Mesothelial cell of epicardium (in vitro differentiated cells): ENCODE measurements around the gene CBLB. TPM values are rescaled to one million over a fixed set of nuclear protein-coding genes. Genes with fewer than 3 reads are reported as not detected.

ENCODE experiments used
- DNase-seq, 2 experiments: peaks; one replicate each; pipeline ENCODE4 v3.0.0; 2021; ENCODE audit warnings: low spot score in 2 of 2; ENCODE audit not compliant: unreplicated experiment in 2 of 2
- H3K27ac Mint-ChIP-seq: 2 replicates; pipeline ENCODE4 v1.8.0; 2021; ENCODE audit warnings: mixed read lengths
- H3K27me3 Mint-ChIP-seq: 2 replicates; pipeline ENCODE4 v1.8.0; 2021; ENCODE audit warnings: low read depth, mixed read lengths
- H3K36me3 Mint-ChIP-seq: 2 replicates; pipeline ENCODE4 v1.8.0; 2021; ENCODE audit warnings: mixed read lengths
- H3K4me1 Mint-ChIP-seq: 2 replicates; pipeline ENCODE4 v1.8.0; 2021; ENCODE audit warnings: mixed read lengths
- H3K4me3 Mint-ChIP-seq: 2 replicates; pipeline ENCODE4 v1.8.0; 2021; ENCODE audit warnings: mild to moderate bottlenecking, moderate library complexity, mixed read lengths
- H3K9me3 Mint-ChIP-seq: 2 replicates; pipeline ENCODE4 v1.8.0; 2021; ENCODE audit warnings: mixed read lengths
- total RNA-seq: library from RNA; stranded (reverse); gene quantifications from 3 replicates; pipeline ENCODE4 v1.2.1, GENCODE V29; 2021
- TF ChIP-seq, protein P1 (sequence below): fragments of 200-600 bp; sonication (generic); IDR thresholded peaks from one replicate; pipeline ENCODE4 v1.5.0; 2021; ENCODE audit warnings: antibody characterized with exemption; ENCODE audit not compliant: unreplicated experiment

Gene CBLB
- total RNA-seq, 1 donor from 2014 or later = 116 TPM

DNA sequence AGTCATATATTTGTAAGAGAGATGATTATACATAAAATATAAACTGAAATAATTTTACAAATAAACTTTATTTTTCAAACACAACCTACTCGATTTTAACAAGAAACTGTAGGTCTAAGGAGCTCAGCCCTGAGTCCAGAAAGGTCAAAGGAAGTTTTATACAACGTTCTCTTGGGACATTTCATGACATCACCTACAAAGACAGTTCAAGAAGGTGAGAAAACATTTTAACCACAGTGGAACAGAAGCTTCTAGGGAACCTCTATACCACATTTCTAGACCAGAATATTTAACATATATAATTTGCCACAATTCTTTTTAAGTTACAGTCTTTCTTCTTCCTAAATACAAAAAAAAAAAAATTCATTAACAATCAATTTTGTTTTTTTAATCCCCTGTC, 40.1 kb downstream of the CBLB start:
- TF ChIP-seq, protein P1, sequence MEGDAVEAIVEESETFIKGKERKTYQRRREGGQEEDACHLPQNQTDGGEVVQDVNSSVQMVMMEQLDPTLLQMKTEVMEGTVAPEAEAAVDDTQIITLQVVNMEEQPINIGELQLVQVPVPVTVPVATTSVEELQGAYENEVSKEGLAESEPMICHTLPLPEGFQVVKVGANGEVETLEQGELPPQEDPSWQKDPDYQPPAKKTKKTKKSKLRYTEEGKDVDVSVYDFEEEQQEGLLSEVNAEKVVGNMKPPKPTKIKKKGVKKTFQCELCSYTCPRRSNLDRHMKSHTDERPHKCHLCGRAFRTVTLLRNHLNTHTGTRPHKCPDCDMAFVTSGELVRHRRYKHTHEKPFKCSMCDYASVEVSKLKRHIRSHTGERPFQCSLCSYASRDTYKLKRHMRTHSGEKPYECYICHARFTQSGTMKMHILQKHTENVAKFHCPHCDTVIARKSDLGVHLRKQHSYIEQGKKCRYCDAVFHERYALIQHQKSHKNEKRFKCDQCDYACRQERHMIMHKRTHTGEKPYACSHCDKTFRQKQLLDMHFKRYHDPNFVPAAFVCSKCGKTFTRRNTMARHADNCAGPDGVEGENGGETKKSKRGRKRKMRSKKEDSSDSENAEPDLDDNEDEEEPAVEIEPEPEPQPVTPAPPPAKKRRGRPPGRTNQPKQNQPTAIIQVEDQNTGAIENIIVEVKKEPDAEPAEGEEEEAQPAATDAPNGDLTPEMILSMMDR = no peak
- H3K27ac Mint-ChIP-seq = peak overlapping the region; percentile 7
- DNase-seq = no peak
- H3K9me3 Mint-ChIP-seq = peaks cover 9% of the 10 kb centered on the region
- peaks cover 49% of the 10 kb centered on the region for H3K36me3 Mint-ChIP-seq
- H3K4me3 Mint-ChIP-seq = no peak overlapping the region
- H3K4me1 Mint-ChIP-seq = peaks cover 25% of the 10 kb centered on the region
- no peaks in the 10 kb centered on the region for H3K27me3 Mint-ChIP-seq

DNA sequence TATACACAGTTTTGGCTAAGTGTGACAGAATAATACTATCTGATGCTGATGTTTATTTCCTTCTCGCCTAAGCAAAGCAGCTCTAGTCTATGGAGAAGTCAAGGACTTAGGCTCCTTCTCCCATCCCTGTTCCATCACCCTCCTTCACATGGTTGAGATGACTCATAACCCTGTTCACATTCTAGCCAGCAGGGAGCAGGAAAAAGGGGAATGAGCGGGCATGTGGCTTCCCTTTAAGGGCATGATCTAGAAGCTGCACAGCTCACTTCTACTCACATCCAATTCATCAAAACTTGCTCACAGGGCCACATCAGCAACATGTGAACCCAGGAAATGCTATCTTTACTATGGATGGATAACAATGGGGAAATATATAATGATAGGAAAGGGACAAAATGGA, 40.9 kb downstream of the CBLB start:
- H3K36me3 Mint-ChIP-seq = peaks cover 53% of the 10 kb centered on the region
- DNase-seq = no peak
- H3K4me3 Mint-ChIP-seq = no peak overlapping the region
- H3K9me3 Mint-ChIP-seq = peaks cover 9% of the 10 kb centered on the region
- peaks cover 33% of the 10 kb centered on the region for H3K4me1 Mint-ChIP-seq
- TF ChIP-seq, protein P1 = no peak
- peak overlapping the region; percentile 57 for H3K27ac Mint-ChIP-seq
- H3K27me3 Mint-ChIP-seq = no peaks in the 10 kb centered on the region

DNA sequence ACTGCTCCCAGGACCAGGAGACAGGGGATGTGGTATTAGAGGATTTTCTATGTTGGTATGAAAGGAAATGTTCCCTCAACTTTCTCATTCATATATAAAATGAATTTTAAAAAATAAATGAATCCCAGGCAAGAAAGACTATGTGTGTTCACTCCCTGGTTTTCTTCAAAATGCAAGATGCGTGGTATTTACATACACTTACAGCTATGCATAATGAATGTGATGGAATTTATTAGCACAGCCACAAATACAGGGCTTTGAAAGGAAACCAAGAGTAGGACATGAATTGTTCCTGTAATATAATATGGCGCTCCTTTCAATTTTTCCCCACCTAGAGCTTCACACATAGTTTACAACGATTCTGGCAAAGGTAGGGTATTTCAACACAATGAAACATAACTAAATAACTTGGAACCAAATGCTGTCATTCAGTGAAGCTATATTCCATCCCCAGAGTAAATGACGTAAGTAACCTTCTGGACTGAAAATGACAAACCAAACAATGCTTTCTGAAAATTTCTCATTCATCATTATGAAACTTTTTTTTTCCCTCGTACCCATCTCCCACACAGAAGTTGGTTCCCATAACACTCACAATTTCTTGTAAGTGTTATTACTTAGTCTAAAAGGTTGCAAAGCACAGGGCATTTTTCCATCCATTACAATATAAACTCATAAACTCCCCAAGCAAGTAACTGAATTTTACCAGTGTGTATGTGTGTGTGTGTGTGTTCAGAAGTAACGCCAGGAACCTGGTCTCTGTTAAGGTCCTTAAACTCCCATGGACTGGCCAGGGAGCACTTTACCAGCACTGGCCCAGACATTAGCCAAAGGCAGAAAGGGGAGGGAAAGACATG, 41.8 kb downstream of the CBLB start:
- peaks cover 9% of the 10 kb centered on the region for H3K9me3 Mint-ChIP-seq
- H3K4me3 Mint-ChIP-seq = no peak overlapping the region
- H3K27me3 Mint-ChIP-seq = no peaks in the 10 kb centered on the region
- TF ChIP-seq, protein P1 = no peak
- peaks cover 47% of the 10 kb centered on the region for H3K36me3 Mint-ChIP-seq
- no peak for DNase-seq
- peak overlapping the region; percentile 51 for H3K27ac Mint-ChIP-seq
- H3K4me1 Mint-ChIP-seq = peaks cover 34% of the 10 kb centered on the region

DNA sequence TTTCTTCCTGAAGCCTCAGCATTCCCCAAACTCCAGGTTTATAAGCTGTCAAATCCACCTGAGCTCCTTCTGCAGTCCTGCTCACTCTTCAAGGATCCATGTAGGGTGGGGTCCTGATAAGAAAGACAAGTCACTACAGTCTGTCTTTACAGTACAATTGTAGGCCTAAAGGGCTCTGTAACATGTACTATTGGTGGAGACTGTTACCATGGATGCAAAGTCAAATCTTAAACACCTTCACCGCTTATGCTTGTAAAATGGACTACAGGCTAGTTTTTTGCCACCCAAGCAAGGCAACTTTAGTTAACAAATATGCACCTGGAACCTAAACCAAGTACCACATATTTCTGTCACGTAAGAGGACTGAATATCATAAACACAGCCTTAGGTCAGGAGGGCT, 44.7 kb downstream of the CBLB start:
- Mint-ChIP-seq H3K27ac (no peak overlapping the region), H3K36me3 (peaks cover 41% of the 10 kb centered on the region), H3K4me3 (no peak overlapping the region), H3K27me3 (no peaks in the 10 kb centered on the region), H3K9me3 (no peaks in the 10 kb centered on the region), H3K4me1 (peaks cover 26% of the 10 kb centered on the region)
- DNase-seq = no peak
- TF ChIP-seq, protein P1 = no peak

DNA sequence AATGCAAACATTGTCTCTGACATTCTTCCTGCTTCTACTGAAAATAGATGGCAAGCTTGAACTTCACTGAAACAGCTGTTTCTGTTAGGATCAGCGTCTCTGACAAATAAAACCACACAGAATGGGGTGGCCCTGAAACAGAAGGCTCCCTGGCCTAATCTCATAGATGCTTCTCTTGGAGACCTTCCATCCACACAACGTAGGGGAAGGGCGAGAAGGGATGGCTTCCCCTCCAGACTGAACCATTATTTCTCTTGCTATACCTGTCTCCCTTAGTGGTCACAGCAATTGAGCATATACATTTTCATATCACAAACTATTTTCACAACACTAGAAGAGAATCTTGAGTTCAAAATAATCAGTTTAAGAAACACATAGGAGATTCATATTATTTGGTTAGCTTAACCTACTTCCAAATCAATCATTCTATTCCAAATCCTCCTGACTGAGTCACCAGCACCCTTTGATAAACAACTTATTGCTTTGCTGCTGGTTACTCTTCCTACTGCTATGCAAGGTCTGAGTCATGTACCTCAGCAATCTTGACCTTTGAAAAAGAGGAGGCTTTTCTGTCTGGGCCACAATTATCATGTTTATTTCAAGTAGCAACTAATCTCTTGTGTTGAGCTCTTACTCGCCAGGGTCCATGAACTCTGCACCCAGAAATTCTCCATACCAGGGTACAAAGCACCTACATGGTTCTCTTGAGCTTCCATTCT, 45.5 kb downstream of the CBLB start:
- Mint-ChIP-seq H3K9me3 (no peaks in the 10 kb centered on the region), H3K4me3 (no peak overlapping the region), H3K4me1 (peaks cover 23% of the 10 kb centered on the region), H3K27me3 (no peaks in the 10 kb centered on the region), H3K27ac (peak overlapping the region; percentile 74), H3K36me3 (peaks cover 38% of the 10 kb centered on the region)
- TF ChIP-seq, protein P1 = no peak
- DNase-seq = no peak
